ENCODE data around the gene CREBBP.

DNA sequence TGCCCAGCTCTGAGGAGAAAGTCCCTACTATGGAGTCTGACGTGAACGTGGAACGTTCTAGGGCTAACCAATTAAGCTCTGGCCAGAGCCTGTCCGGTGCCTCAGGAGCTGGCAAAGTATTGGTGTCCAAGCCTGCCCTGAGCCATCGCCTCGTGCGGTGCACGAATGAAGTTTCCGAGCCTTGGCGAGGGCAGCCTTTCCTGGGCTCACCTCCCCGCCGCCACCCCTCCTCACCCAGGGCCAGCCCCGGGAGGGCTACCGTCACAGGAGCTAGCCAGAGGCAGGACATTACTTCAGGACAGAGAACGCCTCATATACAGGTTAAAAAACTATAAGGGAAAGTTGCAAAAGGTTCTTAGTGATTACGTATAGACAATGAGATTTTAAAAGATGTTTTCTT is 139.6 kb downstream of the CREBBP start:
- TF ChIP-seq, protein P1, sequence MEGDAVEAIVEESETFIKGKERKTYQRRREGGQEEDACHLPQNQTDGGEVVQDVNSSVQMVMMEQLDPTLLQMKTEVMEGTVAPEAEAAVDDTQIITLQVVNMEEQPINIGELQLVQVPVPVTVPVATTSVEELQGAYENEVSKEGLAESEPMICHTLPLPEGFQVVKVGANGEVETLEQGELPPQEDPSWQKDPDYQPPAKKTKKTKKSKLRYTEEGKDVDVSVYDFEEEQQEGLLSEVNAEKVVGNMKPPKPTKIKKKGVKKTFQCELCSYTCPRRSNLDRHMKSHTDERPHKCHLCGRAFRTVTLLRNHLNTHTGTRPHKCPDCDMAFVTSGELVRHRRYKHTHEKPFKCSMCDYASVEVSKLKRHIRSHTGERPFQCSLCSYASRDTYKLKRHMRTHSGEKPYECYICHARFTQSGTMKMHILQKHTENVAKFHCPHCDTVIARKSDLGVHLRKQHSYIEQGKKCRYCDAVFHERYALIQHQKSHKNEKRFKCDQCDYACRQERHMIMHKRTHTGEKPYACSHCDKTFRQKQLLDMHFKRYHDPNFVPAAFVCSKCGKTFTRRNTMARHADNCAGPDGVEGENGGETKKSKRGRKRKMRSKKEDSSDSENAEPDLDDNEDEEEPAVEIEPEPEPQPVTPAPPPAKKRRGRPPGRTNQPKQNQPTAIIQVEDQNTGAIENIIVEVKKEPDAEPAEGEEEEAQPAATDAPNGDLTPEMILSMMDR (optimal IDR thresholded peaks at IDR 0.05 in 1 of 3, IDR thresholded peaks at IDR 0.05 in 1 of 3, conservative IDR thresholded peaks at IDR 0.05 in 1 of 3; ENCODE audit: extremely low read depth in 1 of 3, insufficient read depth in 2 of 3, low read length in 3 of 3), result no peak
- TF ChIP-seq EZH2 (IDR thresholded peaks at IDR 0.05; ENCODE audit: low read length), result no peak
